Mammary epithelial cell (primary cell): ENCODE results near the gene RADX.

ENCODE experiments used
- CTCF ChIP-seq, 2 donors: IDR thresholded peaks in 1 of 2; conservative IDR thresholded peaks in 1 of 2; 2 replicates each; pipeline ENCODE4 v1.5.1; 2011 to 2012; ENCODE audit warnings: inconsistent platforms in 2 of 2, low read length in 2 of 2, mild to moderate bottlenecking in 2 of 2, control low read depth in 1 of 2, low read depth in 1 of 2; ENCODE audit not compliant: insufficient read depth in 1 of 2; ENCODE audit errors: extremely low read depth in 1 of 2
- EZH2 ChIP-seq: IDR thresholded peaks from 2 replicates; pipeline ENCODE4 v1.6.1; 2012; ENCODE audit warnings: low read length, inconsistent platforms, borderline replicate concordance

- TF ChIP-seq CTCF (conservative IDR thresholded peaks at IDR 0.05 in 1 of 2, IDR thresholded peaks at IDR 0.05 in 1 of 2; ENCODE audit: extremely low read depth in 1 of 2, insufficient read depth in 1 of 2, low read depth in 1 of 2, low read length in 2 of 2) (no peak), EZH2 (no peak)
Measured at GRCh38 chrX:106606571-106606970, 5.2 kb upstream of the RADX start.
